ENCODE data around the gene BGLAP. TPM values are rescaled to one million over a fixed set of nuclear protein-coding genes. Genes with fewer than 3 reads are reported as not detected.
A peak's percentile ranks its signal among the peaks of the same experiment; 100 is the strongest.

The BGLAP gene
- total and polyA plus RNA-seq, 2 of the 13 experiments (the other 11 are each of a cell fraction or from before 2014, with no cell fraction given): 0.62 to 1.6 TPM

DNA sequence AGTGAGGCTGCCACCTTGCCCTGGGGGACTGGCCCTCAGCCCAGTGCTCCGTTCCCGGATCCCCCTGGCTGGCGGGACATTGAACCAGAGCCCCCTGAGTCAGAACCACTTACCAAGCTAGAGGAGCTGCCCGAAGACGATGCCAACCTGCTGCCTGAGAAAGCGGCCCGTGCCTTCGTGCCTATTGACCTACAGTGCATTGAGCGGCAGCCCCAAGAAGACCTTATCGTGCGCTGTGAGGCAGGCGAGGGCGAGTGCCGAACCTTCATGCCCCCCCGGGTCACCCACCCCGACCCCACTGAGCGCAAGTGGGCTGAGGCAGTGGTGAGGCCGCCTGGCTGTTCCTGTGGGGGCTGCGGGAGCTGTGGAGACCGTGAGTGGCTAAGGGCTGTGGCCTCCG is 43.5 kb downstream of the BGLAP start:
- CTCF ChIA-PET (ENCODE audit: low intra/inter-chr PET ratio, low total read pairs): no interaction called here

DNA sequence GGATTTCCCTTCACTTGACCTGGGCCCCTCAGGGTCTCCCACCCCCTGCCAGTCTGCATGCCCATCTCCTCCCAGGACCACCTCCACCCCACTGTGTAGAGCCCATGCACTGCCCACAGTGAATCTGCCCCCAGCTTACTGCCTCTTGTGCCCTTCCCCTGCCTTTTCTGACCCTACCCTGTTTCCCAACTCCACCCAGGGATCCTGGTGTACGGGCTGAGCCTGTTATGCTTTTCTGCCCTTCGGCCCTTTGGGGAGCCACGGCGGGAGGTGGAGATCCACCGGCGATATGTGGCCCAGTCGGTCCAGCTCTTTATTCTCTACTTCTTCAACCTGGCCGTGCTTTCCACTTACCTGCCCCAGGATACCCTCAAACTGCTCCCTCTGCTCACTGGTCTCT is 44.1 kb downstream of the BGLAP start:
- peaks cover 2 to 3% of the 10 kb centered on the region in 2 experiments; a peak in 2 of 5 replicates for H3K36me3 ChIP-seq (replicated peaks in 1 of 2; ENCODE audit: control insufficient read depth in 1 of 2, insufficient read depth in 2 of 2, low read length in 2 of 2)
- ATAC-seq: no peak
- no peak overlapping the region for H2AFZ ChIP-seq (ENCODE audit: low read length)
- peaks cover 23% of the 10 kb centered on the region for H3K79me2 ChIP-seq (ENCODE audit: insufficient read depth, low read length)
- H3K4me2 ChIP-seq (ENCODE audit: low read depth, low read length): no peak overlapping the region
- intact Hi-C loops (cut with micrococcal nuclease; ENCODE audit: unreplicated experiment): no loop called here
- H3K9ac ChIP-seq (ENCODE audit: insufficient read depth, low read depth, low read length): no peak overlapping the region
- no peak overlapping the region for H3K4me3 ChIP-seq (replicated peaks in 1 of 3; ENCODE audit: insufficient read depth in 1 of 3, low read depth in 2 of 3, low read length in 3 of 3)
- in situ Hi-C loops (cut with HindIII; ENCODE audit: extremely low pct_ligation_motif_present, low pct_unique_long_range_greater_than_20kb): no loop called here
- 94% methylated on average over 8 of the region's 8 CpGs for WGBS (ENCODE audit: low lambda C conversion rate)
- no TSS peak for BruUV-seq (replicated peaks)
- H3K27me3 ChIP-seq (ENCODE audit: control insufficient read depth in 1 of 2, insufficient read depth in 2 of 2, low read length in 2 of 2): no peaks in the 10 kb centered on the region; a peak in 1 of 5 replicates
- no peak for DNase-seq (ENCODE audit: low spot score)
- H4K20me1 ChIP-seq (ENCODE audit: insufficient read depth, low read length): peaks cover 6% of the 10 kb centered on the region; the same call in 1 of the 2 replicates
- peaks cover 19% of the 10 kb centered on the region for H3K4me1 ChIP-seq (ENCODE audit: insufficient read depth, low read length)
- no peak for FAIRE-seq
- no peak overlapping the region for H3K27ac ChIP-seq (ENCODE audit: extremely low read length, insufficient read depth, low read length)
- no peaks in the 10 kb centered on the region for H3K9me3 ChIP-seq (ENCODE audit: low read length)
- ChIA-PET CTCF (ENCODE audit: low intra/inter-chr PET ratio, low total read pairs) (no interaction called here), POLR2A (interaction anchor here (0.7 kb wide), 1 partner anchor 14 kb away, joined by 3 read pairs; no protein-coding TSS in a partner anchor)
- TF ChIP-seq, protein P1, sequence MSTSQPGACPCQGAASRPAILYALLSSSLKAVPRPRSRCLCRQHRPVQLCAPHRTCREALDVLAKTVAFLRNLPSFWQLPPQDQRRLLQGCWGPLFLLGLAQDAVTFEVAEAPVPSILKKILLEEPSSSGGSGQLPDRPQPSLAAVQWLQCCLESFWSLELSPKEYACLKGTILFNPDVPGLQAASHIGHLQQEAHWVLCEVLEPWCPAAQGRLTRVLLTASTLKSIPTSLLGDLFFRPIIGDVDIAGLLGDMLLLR (CRISPR knock-in tag; IDR thresholded peaks at IDR 0.05): no peak
- TF ChIP-seq ZNF205 (CRISPR knock-in tag; IDR thresholded peaks at IDR 0.05) (no peak), IRF2 (CRISPR knock-in tag; IDR thresholded peaks at IDR 0.05) (no peak), DMAP1 (CRISPR knock-in tag; IDR thresholded peaks at IDR 0.05) (no peak), YY1 (IDR thresholded peaks at IDR 0.05; ENCODE audit: insufficient read depth, insufficient replicate concordance, low read depth, low read length) (no peak), MXD4 (CRISPR knock-in tag; IDR thresholded peaks at IDR 0.05) (no peak), ATM (IDR thresholded peaks at IDR 0.05; ENCODE audit: borderline replicate concordance) (no peak), ASH2L (IDR thresholded peaks at IDR 0.05; ENCODE audit: insufficient read length, low read depth, low read length) (no peak), ZBTB3 (CRISPR knock-in tag; IDR thresholded peaks at IDR 0.05; ENCODE audit: borderline replicate concordance, low read depth) (no peak), KDM5B (CRISPR knock-in tag; IDR thresholded peaks at IDR 0.05; ENCODE audit: borderline replicate concordance) (no peak)
- TF ChIP-seq, protein P2, sequence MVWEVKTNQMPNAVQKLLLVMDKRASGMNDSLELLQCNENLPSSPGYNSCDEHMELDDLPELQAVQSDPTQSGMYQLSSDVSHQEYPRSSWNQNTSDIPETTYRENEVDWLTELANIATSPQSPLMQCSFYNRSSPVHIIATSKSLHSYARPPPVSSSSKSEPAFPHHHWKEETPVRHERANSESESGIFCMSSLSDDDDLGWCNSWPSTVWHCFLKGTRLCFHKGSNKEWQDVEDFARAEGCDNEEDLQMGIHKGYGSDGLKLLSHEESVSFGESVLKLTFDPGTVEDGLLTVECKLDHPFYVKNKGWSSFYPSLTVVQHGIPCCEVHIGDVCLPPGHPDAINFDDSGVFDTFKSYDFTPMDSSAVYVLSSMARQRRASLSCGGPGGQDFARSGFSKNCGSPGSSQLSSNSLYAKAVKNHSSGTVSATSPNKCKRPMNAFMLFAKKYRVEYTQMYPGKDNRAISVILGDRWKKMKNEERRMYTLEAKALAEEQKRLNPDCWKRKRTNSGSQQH (CRISPR knock-in tag; IDR thresholded peaks at IDR 0.05; ENCODE audit: low read depth): no peak

More for the DNA sequence above, 43.5 kb downstream of the BGLAP start:
- POLR2A ChIA-PET: interaction anchor here (0.7 to 7.1 kb wide), 2 partner anchors 9 to 13 kb away, joined by 3 to 115 read pairs; partner anchors contain the start of genes GLMP and VHLL
- 100% methylated on average over 3 of the region's 21 CpGs for WGBS (ENCODE audit: low lambda C conversion rate)
- H3K36me3 ChIP-seq (replicated peaks in 1 of 2; ENCODE audit: control insufficient read depth in 1 of 2, insufficient read depth in 2 of 2, low read length in 2 of 2): peaks cover 2 to 3% of the 10 kb centered on the region in 2 experiments; a peak in 2 of 5 replicates
- H3K4me1 ChIP-seq (ENCODE audit: insufficient read depth, low read length): peaks cover 25% of the 10 kb centered on the region
- TF ChIP-seq ZBTB38 (CRISPR knock-in tag; IDR thresholded peaks at IDR 0.05): no peak
- TF ChIP-seq RBFOX2 (IDR thresholded peaks at IDR 0.05; ENCODE audit: low read depth, low read length): 0 out of 2 replicates have a peak, but pooled peaks have one; percentile 17
- TF ChIP-seq, protein P3, sequence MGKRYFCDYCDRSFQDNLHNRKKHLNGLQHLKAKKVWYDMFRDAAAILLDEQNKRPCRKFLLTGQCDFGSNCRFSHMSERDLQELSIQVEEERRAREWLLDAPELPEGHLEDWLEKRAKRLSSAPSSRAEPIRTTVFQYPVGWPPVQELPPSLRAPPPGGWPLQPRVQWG (CRISPR knock-in tag; IDR thresholded peaks at IDR 0.05; ENCODE audit: borderline replicate concordance, low read depth): no peak
- peak; percentile 49 for TF ChIP-seq AGO2 (optimal IDR thresholded peaks at IDR 0.05; ENCODE audit: low read depth, low read length)
- no peak for TF ChIP-seq TCF7 (IDR thresholded peaks at IDR 0.05; ENCODE audit: low read depth)
- TF ChIP-seq BHLHE40 (IDR thresholded peaks at IDR 0.05; ENCODE audit: low read length): no peak
- TF ChIP-seq REL (CRISPR knock-in tag; conservative IDR thresholded peaks at IDR 0.05): no peak
- TF ChIP-seq ISL2 (CRISPR knock-in tag; IDR thresholded peaks at IDR 0.05): no peak
- no peak for TF ChIP-seq ZMAT3 (CRISPR knock-in tag; conservative IDR thresholded peaks at IDR 0.05)
- no peak for TF ChIP-seq ZNF670 (CRISPR knock-in tag; IDR thresholded peaks at IDR 0.05; ENCODE audit: borderline replicate concordance)
- no peak for TF ChIP-seq ZNF850 (CRISPR knock-in tag; conservative IDR thresholded peaks at IDR 0.05)
- TF ChIP-seq HDAC6 (IDR thresholded peaks at IDR 0.05; ENCODE audit: low read depth, low read length): no peak
- ATAC-seq: no peak
- H3K4me3 ChIP-seq (replicated peaks in 1 of 3; ENCODE audit: insufficient read depth in 1 of 3, low read depth in 2 of 3, low read length in 3 of 3): no peak overlapping the region
- intact Hi-C loops (cut with micrococcal nuclease; ENCODE audit: unreplicated experiment): no loop called here
- BruUV-seq (replicated peaks): no TSS peak
- peaks cover 11% of the 10 kb centered on the region for H4K20me1 ChIP-seq (ENCODE audit: insufficient read depth, low read length)
- H3K4me2 ChIP-seq (ENCODE audit: low read depth, low read length): no peak overlapping the region
- peaks cover 29% of the 10 kb centered on the region for H3K79me2 ChIP-seq (ENCODE audit: insufficient read depth, low read length)
- FAIRE-seq: no peak
- in situ Hi-C loops (cut with HindIII; ENCODE audit: extremely low pct_ligation_motif_present, low pct_unique_long_range_greater_than_20kb): no loop called here
- H3K27ac ChIP-seq (ENCODE audit: extremely low read length, insufficient read depth, low read length): no peak overlapping the region
- no peaks in the 10 kb centered on the region; a peak in 1 of 5 replicates for H3K27me3 ChIP-seq (ENCODE audit: control insufficient read depth in 1 of 2, insufficient read depth in 2 of 2, low read length in 2 of 2)
- DNase-seq (ENCODE audit: low spot score): no peak
- no peaks in the 10 kb centered on the region for H3K9me3 ChIP-seq (ENCODE audit: low read length)
- H3K9ac ChIP-seq (ENCODE audit: insufficient read depth, low read depth, low read length): no peak overlapping the region
- no peak overlapping the region for H2AFZ ChIP-seq (ENCODE audit: low read length)

Measured in HepG2 (cell line).